ENCODE data around the gene DNAJC1. TPM values are rescaled to one million over a fixed set of nuclear protein-coding genes. Genes with fewer than 3 reads are reported as not detected.

The DNAJC1 gene
- total and polyA plus RNA-seq, 2 donors (not counting 3 experiments of a cell fraction or from before 2014, with no cell fraction given), result 11.2 to 19.7 TPM

GRCh38 chr10:21824409-21824808 is 179.1 kb downstream of the DNAJC1 start:
- Histone ChIP-seq H3K4me2 (ENCODE audit: insufficient read depth, low read length) (no peak overlapping the region), H3K27ac (ENCODE audit: insufficient read depth, low read depth, low read length) (no peak overlapping the region), H3K4me1 (ENCODE audit: control insufficient read depth, extremely low read depth, insufficient read depth, low read length) (no peaks in the 10 kb centered on the region), H3K79me2 (ENCODE audit: control insufficient read depth, insufficient read depth, low read length) (no peaks in the 10 kb centered on the region), H3K9ac (replicated peaks; ENCODE audit: extremely low read depth, insufficient read depth, low read length) (no peak overlapping the region), H3K9me1 (replicated peaks; ENCODE audit: control insufficient read depth, extremely low read depth, insufficient read depth, low read length) (no peaks in the 10 kb centered on the region), H3K27me3 (ENCODE audit: control insufficient read depth in 2 of 2, insufficient read depth in 2 of 2, low read length in 2 of 2) (no peaks in the 10 kb centered on the region), H3K4me3 (replicated peaks in 1 of 3; ENCODE audit: insufficient read depth in 1 of 3, low read depth in 1 of 3, low read length in 3 of 3) (no peak overlapping the region), H3K9me3 (replicated peaks; ENCODE audit: control insufficient read depth, insufficient read depth, low read length) (no peaks in the 10 kb centered on the region), H4K20me1 (replicated peaks; ENCODE audit: control insufficient read depth, extremely low read depth, insufficient read depth, low read length) (no peaks in the 10 kb centered on the region), H3K36me3 (ENCODE audit: control insufficient read depth in 2 of 2, extremely low read depth in 1 of 2, insufficient read depth in 2 of 2, low read length in 2 of 2) (no peaks in the 10 kb centered on the region), H2AFZ (ENCODE audit: low read depth, low read length) (no peak overlapping the region)
- BruUV-seq (replicated peaks), result no TSS peak
- ChIA-PET CTCF (no interaction called here), POLR2A (no interaction called here)
- no peak for DNase-seq (ENCODE audit: low read depth, low spot score)
- TF ChIP-seq FOS (IDR thresholded peaks at IDR 0.05; ENCODE audit: borderline replicate concordance, insufficient read depth, low read length) (no peak), GATA2 (IDR thresholded peaks at IDR 0.05; ENCODE audit: insufficient read depth, insufficient read length, low read depth, low read length) (no peak), MAX (IDR thresholded peaks at IDR 0.05; ENCODE audit: insufficient read depth, insufficient read length) (no peak), EZH2 (IDR thresholded peaks at IDR 0.05; ENCODE audit: borderline replicate concordance, low read depth, low read length, severe bottlenecking) (no peak), POLR2A (IDR thresholded peaks at IDR 0.05; ENCODE audit: low read depth, low read length) (no peak), CTCF (IDR thresholded peaks at IDR 0.05; ENCODE audit: extremely low read depth in 1 of 2, insufficient read depth in 1 of 2, low read depth in 1 of 2, low read length in 2 of 2) (no peak), JUN (IDR thresholded peaks at IDR 0.05; ENCODE audit: borderline replicate concordance, insufficient read depth, insufficient read length, low read depth) (no peak)
- dilution Hi-C loops (cut with MboI; ENCODE audit: extremely low pct_ligation_motif_present, low sequenced_read_pairs), result no loop called here
- no peak for FAIRE-seq
- intact Hi-C loops (cut with micrococcal nuclease), result no loop called here

Data from endothelial cell of umbilical vein (primary cell).